K562 (cell line): ENCODE measurements around the gene GPR3. TPM values are rescaled to one million over a fixed set of nuclear protein-coding genes. Genes with fewer than 3 reads are reported as not detected.

Experiments
- ATAC-seq: fragments of 200-7000 bp; cut with Tn5 transposase; 3 replicates; pipeline ENCODE4 v1.9.1; 2020; ENCODE audit warnings: moderate library complexity
- BruUV-seq: library from RNA; stranded (reverse); fragments of 400-500 nt; replicated peaks from 2 replicates; lab custom pipeline; 2021; lab: Mats Ljungman, UMichigan
- CTCF ChIA-PET: fragments of 300-600 bp; formaldehyde crosslinking; extraction: SDS; loops from one replicate; lab custom pipeline; 2021; ENCODE audit warnings: low intra/inter-chr PET ratio; lab: Yijun Ruan, JAX
- POLR2A ChIA-PET: fragments of 300-600, 350-650 bp; sonication (Branson Sonifier 250); formaldehyde crosslinking; extraction: SDS; loops from one replicate; lab custom pipeline; 2021; ENCODE audit warnings: antibody characterized with exemption, inconsistent platforms; lab: Yijun Ruan, JAX
- DNase-seq, 4 experiments: peaks; one replicate each; pipeline versions ENCODE4 v3.0.0 to v3.0.0-alpha.2; 2011 to 2018; ENCODE audit warnings: low spot score in 3 of 4, mixed read lengths in 3 of 4; ENCODE audit errors: extremely low read depth in 1 of 4
- FAIRE-seq: peaks from 2 replicates; lab custom pipeline; 2011; peaks lifted over from hg19 to GRCh38; lab: Jason Lieb, UNC
- H2AFZ ChIP-seq: 2 replicates; pipeline ENCODE4 v1.6.0; 2011; ENCODE audit warnings: low read depth, low read length, control low read depth, inconsistent platforms
- H3K27ac ChIP-seq: fragments of 200-600 bp; 3 replicates; pipeline ENCODE4 v1.8.0; 2011; ENCODE audit warnings: low read depth, mild to moderate bottlenecking, control low read depth, inconsistent platforms, low read length, moderate library complexity, mixed read lengths; ENCODE audit errors: extremely low read depth
- H3K27me3 ChIP-seq, 2 experiments: fragments of 300-600 bp in 1 of 2; 2 replicates in 1 of 2; 3 replicates in 1 of 2; pipeline versions ENCODE4 v1.6.0 to v1.8.0; 2011; ENCODE audit warnings: inconsistent platforms in 2 of 2, low read length in 2 of 2, mild to moderate bottlenecking in 1 of 2, mixed read lengths in 1 of 2, moderate library complexity in 1 of 2; ENCODE audit not compliant: control insufficient read depth in 2 of 2, insufficient read depth in 2 of 2
- H3K36me3 ChIP-seq: fragments of 300-600 bp; 3 replicates; pipeline ENCODE4 v1.8.0; 2011; ENCODE audit warnings: mild to moderate bottlenecking, low read length, inconsistent platforms; ENCODE audit not compliant: control insufficient read depth, insufficient read depth
- H3K4me1 ChIP-seq, 2 experiments: fragments of 200-600 bp in 1 of 2; replicated peaks in 1 of 2; 2 replicates in 1 of 2; 3 replicates in 1 of 2; pipeline versions ENCODE4 v1.5.1 to v1.8.0; 2011; ENCODE audit warnings: inconsistent platforms in 2 of 2, low read length in 2 of 2, mild to moderate bottlenecking in 1 of 2, mixed read lengths in 1 of 2, moderate library complexity in 1 of 2; ENCODE audit not compliant: control insufficient read depth in 2 of 2, insufficient read depth in 2 of 2
- H3K4me2 ChIP-seq: 2 replicates; pipeline ENCODE4 v1.6.1; 2011; ENCODE audit warnings: low read length, control low read depth, inconsistent platforms, mixed read lengths; ENCODE audit not compliant: insufficient read depth
- H3K4me3 ChIP-seq: fragments of 200-600 bp; sonication (generic), shearing (Covaris generic); 2 replicates; pipeline ENCODE4 v1.5.1; 2016; ENCODE audit warnings: control low read depth, inconsistent platforms
- H3K79me2 ChIP-seq: fragments of 200-600 bp; 3 replicates; pipeline ENCODE4 v1.8.0; 2011; ENCODE audit warnings: low read length, inconsistent platforms; ENCODE audit not compliant: control insufficient read depth, insufficient read depth
- H3K9ac ChIP-seq, 2 experiments: 2 replicates each; pipeline versions ENCODE4 v1.6.0 to v1.6.1; 2011; ENCODE audit warnings: low read depth in 2 of 2, low read length in 2 of 2, control low read depth in 1 of 2, inconsistent platforms in 1 of 2, mild to moderate bottlenecking in 1 of 2, mixed read lengths in 1 of 2; ENCODE audit not compliant: insufficient read depth in 1 of 2
- H3K9me1 ChIP-seq: one replicate; pipeline ENCODE4 v1.6.0; 2011; ENCODE audit warnings: inconsistent platforms, mild to moderate bottlenecking, low read length, moderate library complexity; ENCODE audit not compliant: control insufficient read depth, insufficient read depth
- H3K9me3 ChIP-seq: replicated peaks from 2 replicates; pipeline ENCODE4 v1.5.1; 2011; ENCODE audit warnings: low read depth, low read length, inconsistent platforms; ENCODE audit not compliant: control insufficient read depth, insufficient read depth
- H4K20me1 ChIP-seq: replicated peaks from 2 replicates; pipeline ENCODE4 v1.6.1; 2011; ENCODE audit warnings: low read length, inconsistent platforms, mixed read lengths; ENCODE audit not compliant: control insufficient read depth, insufficient read depth
- ARNT ChIP-seq, 2 experiments: fragments of 450-650 bp; IDR thresholded peaks; 2 replicates each; pipeline ENCODE4 v1.6.1; 2016; ENCODE audit warnings: mild to moderate bottlenecking in 1 of 2
- MAX ChIP-seq: sonication (generic); formaldehyde crosslinking; IDR thresholded peaks from 2 replicates; pipeline ENCODE4 v1.9.0; 2022; ENCODE audit warnings: mild to moderate bottlenecking, missing genetic modification reagents
- SRSF3 ChIP-seq: fragments of 200-400 bp; formaldehyde crosslinking; IDR thresholded peaks from 2 replicates; pipeline ENCODE4 v1.6.1; 2016; ENCODE audit warnings: mild to moderate bottlenecking, low read length, moderate library complexity; ENCODE audit not compliant: insufficient read depth
- TFAP4 ChIP-seq: sonication (generic); formaldehyde crosslinking; IDR thresholded peaks from 2 replicates; pipeline ENCODE4 v1.8.0; 2022; ENCODE audit warnings: missing genetic modification reagents, mild to moderate bottlenecking, moderate library complexity, borderline replicate concordance
- WGBS: fragments of 100-300 bp; shearing (Covaris generic); methylation state at CpG from one replicate; pipeline ENCODE4 v1.1.6; 2016; ENCODE audit warnings: low coverage, mixed read lengths; ENCODE audit not compliant: insufficient coverage; ENCODE audit errors: missing lambda C conversion rate; 5-methylcytosine and 5-hydroxymethylcytosine counted together
- in situ Hi-C: fragments of 300-500 bp; cut with MboI; formaldehyde crosslinking; loops from 4 replicates; pipeline ENCODE4 v1.15.0; 2018; ENCODE audit warnings: inconsistent platforms, mixed read lengths
- intact Hi-C: fragments of 100-400 bp; cut with micrococcal nuclease; formaldehyde crosslinking; loops from 2 replicates; pipeline ENCODE4 v1.14.2; 2022
- polyA plus RNA-seq, 8 experiments: library from polyadenylated mRNA; depleted of rRNA in 4 of 8; stranded (reverse) in 5 of 8; unstranded in 3 of 8; fragments of >200 nt; fragmentation: Nextera tagmentation in 2 of 8; fragmentation: Illumina TruSeq in 1 of 8; extraction: Ambion mirVana in 2 of 8; extraction: Trizol in 1 of 8; gene quantifications; 2 replicates each; pipeline versions ENCODE4 v1.2.1 to v1.2.3, GENCODE V29; 2011 to 2014; ENCODE audit warnings: inconsistent platforms in 1 of 8, missing spikeins in 1 of 8
- total RNA-seq, 7 experiments: library from RNA; depleted of rRNA in 6 of 7; stranded (reverse); fragments of >200 nt in 6 of 7; fragmentation: Illumina TruSeq in 2 of 7; extraction: Trizol in 2 of 7; gene quantifications; 2 replicates each; pipeline versions ENCODE4 v1.2.1 to v1.2.3, GENCODE V29; 2011 to 2021; ENCODE audit warnings: low replicate concordance in 1 of 7
- TF ChIP-seq, protein P1 (sequence below): sonication (generic); formaldehyde crosslinking; IDR thresholded peaks from 2 replicates; pipeline ENCODE4 v1.9.0; 2022; ENCODE audit warnings: mild to moderate bottlenecking, missing genetic modification reagents

GPR3 gene
- total and polyA plus RNA-seq, 9 of the 15 experiments (the other 6 are each of a cell fraction or from before 2014, with no cell fraction given) = 0.24 to 11.5 (median 3.7) TPM

GRCh38 chr1:27358928-27359313 is 33.5 kb upstream of the GPR3 start:
- H2AFZ ChIP-seq = no peak overlapping the region
- no peak overlapping the region for H3K27ac ChIP-seq
- no peaks in the 10 kb centered on the region for H3K9me3 ChIP-seq
- 0 out of 2 replicates have a peak, but pooled peaks cover 10% of the 10 kb centered on the region for H4K20me1 ChIP-seq
- ATAC-seq = no peak
- no peak for FAIRE-seq
- H3K79me2 ChIP-seq = no peaks in the 10 kb centered on the region
- H3K27me3 ChIP-seq = no peaks in the 10 kb centered on the region
- H3K36me3 ChIP-seq = peaks cover 12% of the 10 kb centered on the region; the same call in 2 of the 3 replicates
- 78% methylated on average over 5 of the region's 5 CpGs for WGBS
- ChIA-PET POLR2A (interaction anchor here (1.3 kb wide), 1 partner anchor 36 kb away, joined by 5 read pairs; no protein-coding TSS in a partner anchor), CTCF (interaction anchor here (0.7 kb wide), 1 partner anchor 30 kb away, joined by 3 read pairs; no protein-coding TSS in a partner anchor)
- H3K4me3 ChIP-seq = no peak overlapping the region
- no peak overlapping the region for H3K4me2 ChIP-seq
- peaks cover 9 to 51% of the 10 kb centered on the region in 2 experiments for H3K4me1 ChIP-seq
- no peaks in the 10 kb centered on the region for H3K9me1 ChIP-seq
- H3K9ac ChIP-seq = no peak overlapping the region
- no TSS peak for BruUV-seq
- intact Hi-C loops (loop anchor here (5.0 kb wide), 2 partner anchors 33 to 57 kb away; partner anchors contain the start of gene GPR3), in situ Hi-C loops (no loop called here)
- no peak for DNase-seq
- no peak for TF ChIP-seq ARNT (IDR thresholded peaks at IDR 0.05)
- 0 out of 2 replicates have a peak, but pooled peaks have one; percentile 35 for TF ChIP-seq MAX
- TF ChIP-seq, protein P1, sequence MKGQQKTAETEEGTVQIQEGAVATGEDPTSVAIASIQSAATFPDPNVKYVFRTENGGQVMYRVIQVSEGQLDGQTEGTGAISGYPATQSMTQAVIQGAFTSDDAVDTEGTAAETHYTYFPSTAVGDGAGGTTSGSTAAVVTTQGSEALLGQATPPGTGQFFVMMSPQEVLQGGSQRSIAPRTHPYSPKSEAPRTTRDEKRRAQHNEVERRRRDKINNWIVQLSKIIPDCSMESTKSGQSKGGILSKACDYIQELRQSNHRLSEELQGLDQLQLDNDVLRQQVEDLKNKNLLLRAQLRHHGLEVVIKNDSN = peak; percentile 7; the same call in 1 of the 2 replicates

DNA sequence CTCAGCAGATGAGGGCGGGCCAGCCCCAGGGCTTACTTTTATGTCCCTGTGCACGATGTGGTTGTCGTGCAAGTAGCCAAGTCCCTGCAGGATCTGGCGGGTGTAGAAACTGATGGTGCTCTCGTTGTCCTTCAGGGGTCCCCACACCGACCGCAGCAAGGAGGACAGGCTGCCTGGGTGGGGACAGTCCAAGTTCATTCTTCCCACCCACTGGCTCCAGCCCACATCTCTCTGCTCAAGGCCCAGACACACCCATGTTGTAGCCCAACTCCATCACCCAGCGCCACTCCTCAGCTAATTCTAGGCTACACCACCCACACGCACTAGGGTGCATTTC is 32.6 kb upstream of the GPR3 start:
- no peak for DNase-seq
- no peak for ATAC-seq
- H3K36me3 ChIP-seq = peaks cover 12% of the 10 kb centered on the region; the same call in 2 of the 3 replicates
- ChIA-PET POLR2A (interaction anchor here (0.6 kb wide), 1 partner anchor 9 kb away, joined by 5 read pairs; no protein-coding TSS in a partner anchor), CTCF (no interaction called here)
- no peak for FAIRE-seq
- H3K9me1 ChIP-seq = no peaks in the 10 kb centered on the region
- no peak overlapping the region for H3K27ac ChIP-seq
- peak overlapping the region; percentile 68 for H3K4me2 ChIP-seq
- intact Hi-C loops (loop anchor here (5.0 to 10.0 kb wide), 3 partner anchors 33 to 165 kb away; partner anchors contain the start of gene GPR3), in situ Hi-C loops (no loop called here)
- H3K9ac ChIP-seq = peak overlapping the region in 1 of 2 experiments; percentile 87; a peak in 2 of 4 replicates
- no peaks in the 10 kb centered on the region for H3K79me2 ChIP-seq
- H3K27me3 ChIP-seq = no peaks in the 10 kb centered on the region
- peaks cover 13 to 59% of the 10 kb centered on the region in 2 experiments for H3K4me1 ChIP-seq
- H3K9me3 ChIP-seq = no peaks in the 10 kb centered on the region
- peak overlapping the region; percentile 9; the same call in 1 of the 2 replicates for H2AFZ ChIP-seq
- 36% methylated on average over 9 of the region's 9 CpGs for WGBS
- peaks cover 10% of the 10 kb centered on the region; the same call in 1 of the 2 replicates for H4K20me1 ChIP-seq
- H3K4me3 ChIP-seq = peak overlapping the region; percentile 30; the same call in 1 of the 2 replicates
- TF ChIP-seq SRSF3 (no peak), MAX (peak; percentile 7; the same call in 1 of the 2 replicates), TFAP4 (CRISPR knock-in tag) (0 out of 2 replicates have a peak, but pooled peaks have one; percentile 9)
- TF ChIP-seq, protein P1 = peak; percentile 4; the same call in 1 of the 2 replicates
- BruUV-seq = no TSS peak
